ENCODE measurements around the gene DGKA. TPM values are rescaled to one million over a fixed set of nuclear protein-coding genes. Genes with fewer than 3 reads are reported as not detected.
A peak's percentile ranks its signal among the peaks of the same experiment; 100 is the strongest.

The DGKA gene
- total and polyA plus RNA-seq, 2 of the 13 experiments (the other 11 are each of a cell fraction or from before 2014, with no cell fraction given) = 2.4 to 5.4 TPM

- TF ChIP-seq ZNF816 (CRISPR knock-in tag; IDR thresholded peaks at IDR 0.05; ENCODE audit: borderline replicate concordance) (no peak), REL (CRISPR knock-in tag; conservative IDR thresholded peaks at IDR 0.05) (no peak), ZNF749 (CRISPR knock-in tag; IDR thresholded peaks at IDR 0.05; ENCODE audit: borderline replicate concordance) (0 out of 2 replicates have a peak, but pooled peaks have one; percentile 39), NFYC (CRISPR knock-in tag; IDR thresholded peaks at IDR 0.05) (peak; percentile 54; the same call in 1 of the 2 replicates), ZFP41 (CRISPR knock-in tag; IDR thresholded peaks at IDR 0.05; ENCODE audit: borderline replicate concordance) (no peak), AGO2 (optimal IDR thresholded peaks at IDR 0.05; ENCODE audit: low read depth, low read length) (peak; percentile 91), THAP9 (CRISPR knock-in tag; IDR thresholded peaks at IDR 0.05; ENCODE audit: borderline replicate concordance) (peak; percentile 44; the same call in 1 of the 2 replicates), FOXK1 (CRISPR knock-in tag; IDR thresholded peaks at IDR 0.05; ENCODE audit: borderline replicate concordance, low read depth) (peak; percentile 15; the same call in 1 of the 2 replicates), HDAC1 (CRISPR knock-in tag; IDR thresholded peaks at IDR 0.05) (no peak; the same call in 1 of the 2 replicates), U2AF1 (optimal IDR thresholded peaks at IDR 0.05; ENCODE audit: low read depth, low read length) (peak; percentile 37), DR1 (CRISPR knock-in tag; IDR thresholded peaks at IDR 0.05) (peak; percentile 52; the same call in 1 of the 2 replicates), ZNF333 (CRISPR knock-in tag; IDR thresholded peaks at IDR 0.05; ENCODE audit: borderline replicate concordance) (0 out of 2 replicates have a peak, but pooled peaks have one; percentile 28), GABPA (IDR thresholded peaks at IDR 0.05; ENCODE audit: low read depth, low read length) (peak; percentile 10; the same call in 1 of the 2 replicates), GABPA (CRISPR knock-in tag; IDR thresholded peaks at IDR 0.05; ENCODE audit: low read depth) (peak; percentile 52), ZNF234 (CRISPR knock-in tag; conservative IDR thresholded peaks at IDR 0.05) (0 out of 2 replicates have a peak, but pooled peaks have one; percentile 50)
Measured at GRCh38 chr12:55927588-55928502, 3.1 kb upstream of the DGKA start, which contains the start of gene PYM1 (continued).
